Stimulated activated CD8-positive, alpha-beta memory T cell treated with anti-CD3 and anti-CD28 coated beads, Interleukin-12 subunit alpha, Interleukin-12 subunit beta, amount 100 ng/mL, for 24 hours (primary cell): ENCODE results near the gene CHST11.

Experiments
- DNase-seq: peaks from one replicate; pipeline ENCODE4 v3.0.0-alpha.2; 2020; ENCODE audit errors: extremely low read depth

The CHST11 gene

GRCh38 chr12:104433061-104433460 lies 23.7 kb upstream of the CHST11 start:
- DNase-seq = no peak

- DNase-seq = no peak
Observed at GRCh38 chr12:104434129-104434528, 22.6 kb upstream of the CHST11 start.

DNA sequence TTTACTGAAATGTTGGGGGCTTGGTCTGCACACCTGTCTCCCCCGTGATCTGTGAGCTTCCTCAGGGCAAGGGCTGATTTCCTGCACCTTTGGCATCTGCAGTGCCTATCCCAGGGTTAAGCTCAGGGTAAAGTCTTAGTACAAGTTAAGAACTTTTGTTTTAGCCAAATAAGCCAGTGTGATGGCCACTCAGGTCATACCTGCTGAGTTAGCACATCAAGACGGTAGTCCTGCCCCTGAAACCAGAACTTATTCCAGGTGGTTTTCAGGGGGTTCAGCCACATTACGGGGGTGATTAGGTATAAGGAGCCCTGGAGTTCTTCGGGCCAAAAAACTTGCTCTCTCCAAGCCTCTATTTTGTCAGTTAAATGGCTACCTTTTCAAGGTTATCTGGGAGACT lies 21.6 kb upstream of the CHST11 start:
- DNase-seq = no peak

GRCh38 chr12:104435765-104436164 lies 21.0 kb upstream of the CHST11 start:
- DNase-seq = no peak

GRCh38 chr12:104436790-104437189 lies 20.0 kb upstream of the CHST11 start:
- no peak for DNase-seq

GRCh38 chr12:104438134-104438533 lies 18.6 kb upstream of the CHST11 start:
- no peak for DNase-seq

DNA sequence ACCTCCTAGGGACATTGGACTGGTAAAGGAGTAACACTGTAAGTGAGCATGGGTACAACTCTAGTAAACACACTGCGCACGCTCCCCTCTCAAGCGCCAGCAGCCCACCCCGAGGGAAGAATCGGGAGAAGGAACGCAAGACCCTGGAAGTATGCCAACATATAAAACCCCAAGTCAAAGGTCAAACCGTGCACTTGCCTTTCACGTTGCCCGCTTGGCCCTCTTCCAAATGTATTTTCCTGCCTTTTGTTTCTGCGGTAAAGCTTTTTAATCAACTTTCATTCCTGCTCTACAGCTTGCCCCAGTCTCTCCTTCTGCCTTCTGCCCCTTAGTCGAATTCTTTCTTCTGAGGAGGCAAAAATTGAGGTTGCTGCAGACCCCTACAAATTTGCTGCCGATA lies 17.6 kb upstream of the CHST11 start:
- DNase-seq = no peak

DNA sequence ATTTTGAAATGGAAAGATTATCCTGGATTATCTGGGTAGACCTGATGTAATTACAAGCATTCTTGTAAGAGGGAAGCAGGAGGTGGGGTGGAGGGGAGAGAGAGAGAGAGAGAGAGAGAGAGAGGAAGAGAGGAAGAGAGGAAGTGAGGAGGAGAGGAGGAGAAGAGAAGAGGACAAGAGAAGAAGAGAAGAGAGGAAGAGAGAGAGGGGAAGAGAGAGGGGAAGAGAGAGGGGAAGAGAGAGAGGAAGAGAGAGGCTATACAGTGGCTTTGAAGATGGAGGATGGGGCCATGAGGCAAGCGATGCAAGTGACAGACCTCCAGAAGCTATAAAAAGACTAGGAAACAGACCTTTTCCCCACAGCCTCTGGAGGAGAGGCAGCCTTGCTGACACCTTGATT lies 13.7 kb upstream of the CHST11 start:
- DNase-seq = no peak

DNA sequence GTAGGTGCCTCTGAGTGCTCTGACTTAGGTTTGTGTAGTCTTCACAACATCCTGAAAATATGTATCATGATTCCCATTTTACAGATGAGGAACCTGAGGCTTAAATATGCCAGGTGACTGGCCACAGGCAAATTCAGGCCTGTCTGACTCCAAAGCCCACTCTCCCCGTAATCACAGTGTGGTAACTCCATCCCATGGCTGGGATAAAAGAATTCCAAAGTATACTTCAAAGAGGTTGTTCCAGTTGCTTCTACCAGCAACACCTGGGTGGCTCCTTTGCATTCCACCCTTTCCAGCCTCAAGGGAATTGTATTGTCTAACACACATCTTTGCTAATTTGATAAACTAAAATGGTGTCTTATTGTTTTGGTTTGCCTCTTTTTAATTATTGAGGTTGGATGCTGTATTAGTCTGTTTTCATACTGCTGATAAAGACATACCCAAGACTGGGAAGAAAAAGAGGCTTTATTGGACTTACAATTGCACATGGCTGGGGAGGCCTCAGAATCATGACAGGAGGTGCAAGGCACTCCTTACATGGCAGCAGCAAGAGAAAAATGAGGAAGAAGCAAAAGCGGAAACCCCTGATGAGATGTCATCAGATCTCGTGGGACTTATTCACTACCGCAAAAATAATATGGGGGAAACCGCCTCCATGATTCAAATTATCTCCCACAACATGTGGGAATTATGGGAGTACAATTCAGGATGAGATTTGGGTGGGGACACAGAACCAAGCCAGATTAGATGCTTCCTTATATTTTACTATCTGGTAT lies 9.9 kb upstream of the CHST11 start:
- DNase-seq = no peak

- DNase-seq = no peak
Observed at GRCh38 chr12:104448031-104448430, 8.7 kb upstream of the CHST11 start.

- no peak for DNase-seq
Observed at GRCh38 chr12:104448451-104448850, 8.3 kb upstream of the CHST11 start.

DNA sequence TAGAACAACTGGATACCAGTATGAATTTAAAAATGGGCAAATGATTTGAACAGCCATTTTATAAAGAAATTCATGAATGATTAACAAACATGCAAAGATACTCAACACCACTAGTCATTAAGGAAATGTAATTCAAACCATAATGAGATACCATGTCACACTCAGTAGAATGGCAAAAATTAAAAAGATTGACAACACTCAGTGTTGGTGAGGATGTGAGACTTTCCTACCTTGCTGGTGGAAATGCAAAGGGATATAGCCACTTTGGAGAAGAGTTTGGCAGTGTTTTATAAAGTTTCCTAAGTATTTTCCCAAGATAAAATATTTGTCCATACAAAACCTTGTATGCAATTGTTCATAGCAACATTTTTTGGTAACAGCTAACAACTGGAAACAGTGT lies 6.0 kb upstream of the CHST11 start:
- DNase-seq = no peak

GRCh38 chr12:104452087-104452486 lies 4.7 kb upstream of the CHST11 start:
- no peak for DNase-seq

- no peak for DNase-seq
Observed at GRCh38 chr12:104453133-104453532, 3.6 kb upstream of the CHST11 start.

DNA sequence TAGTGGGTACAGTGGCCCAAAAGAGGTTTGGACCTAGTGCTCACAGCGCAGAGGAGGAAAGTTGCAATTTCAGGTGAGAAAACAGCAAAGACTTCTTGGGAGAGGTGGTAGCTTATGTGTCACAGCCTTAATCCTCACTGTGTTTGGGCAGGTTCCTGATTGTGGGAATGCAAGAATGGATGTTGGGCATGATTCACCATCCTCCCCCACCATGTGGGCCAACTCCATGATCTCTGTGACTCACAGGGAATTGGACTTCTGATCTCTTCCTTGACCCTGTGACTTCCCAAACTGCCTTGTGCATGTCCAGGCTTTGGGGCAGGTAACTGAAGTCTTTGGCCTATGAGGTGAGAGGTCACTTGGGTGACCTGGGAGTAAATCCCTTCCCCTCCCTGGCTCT lies 1.8 kb upstream of the CHST11 start:
- DNase-seq = no peak

DNA sequence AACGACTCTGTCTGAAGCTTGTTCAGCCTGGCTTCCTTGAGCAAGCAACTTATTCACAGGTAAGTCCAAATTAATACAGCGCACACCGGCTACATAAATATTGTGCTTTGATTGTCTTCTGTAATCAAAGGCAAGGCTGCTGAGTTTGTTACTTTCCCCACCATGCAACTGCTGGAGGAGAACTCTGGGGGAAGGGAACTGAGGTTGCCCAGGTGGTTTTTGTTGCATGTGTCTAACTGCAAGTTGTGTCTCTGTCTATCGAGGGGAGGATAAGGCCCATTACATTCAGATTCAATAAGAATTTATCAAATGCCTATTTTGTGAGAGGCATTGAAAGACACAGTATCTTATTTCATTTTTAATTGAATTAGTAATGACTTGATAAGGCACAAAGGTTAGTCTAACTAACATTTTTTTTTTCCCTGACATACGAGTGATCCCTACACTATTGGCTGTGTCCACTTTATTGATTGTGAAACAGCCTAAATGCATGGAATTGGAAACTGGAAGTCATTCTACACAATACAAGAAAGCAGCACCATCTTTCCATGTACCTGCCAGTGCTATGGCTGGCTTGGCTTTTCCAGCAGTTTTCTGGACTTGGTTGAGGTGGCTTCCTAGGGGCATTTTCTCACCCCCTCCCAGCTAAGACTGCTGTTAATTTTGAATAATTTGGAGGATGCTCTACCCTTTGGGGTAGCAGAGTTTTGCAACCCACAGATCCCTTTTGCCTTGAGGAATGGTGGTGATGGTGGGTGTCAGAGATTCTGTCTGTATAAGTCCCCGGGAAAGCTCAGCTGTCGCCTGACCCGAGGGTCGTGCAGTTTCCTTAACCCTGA lies 951 bp upstream of the CHST11 start:
- DNase-seq = no peak

GRCh38 chr12:104456950-104457745 lies 400 bp downstream of the CHST11 start:
- no peak for DNase-seq

DNA sequence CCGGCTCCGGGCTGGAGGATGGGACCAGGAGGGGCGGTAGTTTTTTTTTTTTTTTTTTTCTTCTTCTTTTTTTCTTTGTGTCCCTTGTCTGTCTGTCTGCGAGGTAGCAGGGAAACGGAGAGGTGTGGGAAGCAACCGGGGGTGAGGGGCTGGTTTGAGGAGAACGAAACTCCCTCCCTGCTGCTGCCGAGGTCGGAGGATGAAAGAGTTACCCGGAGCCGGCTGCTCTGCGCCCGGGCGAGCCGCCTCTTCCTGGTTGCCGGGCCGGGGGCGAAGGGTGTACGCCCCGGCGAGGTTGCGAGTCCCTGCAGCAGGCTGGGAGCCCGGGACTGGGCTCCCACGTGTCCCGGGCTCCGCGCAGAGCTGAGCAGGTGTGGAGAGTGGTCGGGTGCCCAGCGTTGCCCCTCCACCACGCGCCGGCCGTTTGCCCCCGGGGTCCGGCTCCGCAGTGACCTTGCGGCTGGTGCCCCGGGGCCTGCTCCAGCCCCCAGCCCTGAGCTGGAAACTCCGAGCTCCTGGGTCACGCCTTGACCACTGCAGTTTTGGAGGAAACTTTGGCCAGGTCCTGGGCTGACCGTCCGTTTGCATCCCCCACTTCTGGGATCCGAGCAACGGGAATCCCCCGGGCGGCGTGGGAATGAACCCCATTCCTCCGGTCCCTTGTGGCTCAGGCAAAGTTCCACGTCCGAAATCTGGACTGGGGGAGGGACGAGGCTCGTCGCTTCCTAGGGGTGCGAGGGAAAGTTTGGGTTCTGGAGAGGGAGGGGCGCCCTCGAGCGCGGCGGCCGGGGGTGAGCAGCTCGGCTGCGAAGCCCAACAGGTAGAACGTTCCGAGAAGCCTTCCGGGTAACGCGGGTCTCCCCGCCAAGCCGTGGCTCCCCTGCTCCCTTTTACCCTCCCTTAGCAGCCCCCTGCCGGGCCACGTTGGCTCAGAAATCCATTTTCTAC lies 1.3 kb downstream of the CHST11 start:
- no peak for DNase-seq

DNA sequence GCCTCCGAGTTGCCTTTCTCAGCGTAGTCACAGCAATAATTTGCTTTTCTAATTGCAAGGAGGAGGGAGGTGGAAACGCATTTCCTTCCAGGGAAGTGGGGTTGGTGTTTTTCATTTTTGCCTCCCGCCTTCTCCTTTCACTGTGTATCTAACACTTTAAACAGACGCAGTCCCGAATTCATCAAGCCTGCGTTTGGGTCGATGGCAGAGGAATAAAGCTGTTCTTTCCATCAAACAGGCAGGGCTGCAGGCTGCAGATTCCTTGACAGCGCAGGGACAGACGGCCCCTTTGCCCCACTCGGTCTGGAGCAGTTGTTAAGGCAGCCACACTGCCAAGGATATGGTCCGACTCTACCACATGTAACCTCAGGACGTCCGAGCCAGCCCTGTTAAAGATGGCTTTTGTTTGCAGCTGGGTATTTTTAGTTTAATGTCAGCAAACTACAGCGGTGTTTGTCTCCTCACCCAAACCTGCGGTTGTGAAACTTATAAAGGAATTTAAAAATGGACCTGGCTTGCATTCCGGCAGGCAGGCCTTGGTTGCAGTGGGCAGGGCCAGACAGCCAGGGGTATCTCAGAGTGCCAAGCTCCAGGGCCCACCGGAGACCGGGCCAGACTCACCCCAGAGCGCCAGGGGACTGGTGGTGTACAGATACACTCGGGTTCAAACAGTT lies 2.1 kb downstream of the CHST11 start:
- DNase-seq = no peak

GRCh38 chr12:104459368-104459909 lies 2.7 kb downstream of the CHST11 start:
- DNase-seq = no peak
